NOMO-1 treated with DMSO at 0.1 percent for 48 hours (cell line): ENCODE results near the gene C3orf52.

ENCODE experiments used
- DNase-seq: peaks from one replicate; lab custom pipeline; 2025; ENCODE audit not compliant: unreplicated experiment; lab: John Stamatoyannopoulos, UW

The C3orf52 gene

DNA sequence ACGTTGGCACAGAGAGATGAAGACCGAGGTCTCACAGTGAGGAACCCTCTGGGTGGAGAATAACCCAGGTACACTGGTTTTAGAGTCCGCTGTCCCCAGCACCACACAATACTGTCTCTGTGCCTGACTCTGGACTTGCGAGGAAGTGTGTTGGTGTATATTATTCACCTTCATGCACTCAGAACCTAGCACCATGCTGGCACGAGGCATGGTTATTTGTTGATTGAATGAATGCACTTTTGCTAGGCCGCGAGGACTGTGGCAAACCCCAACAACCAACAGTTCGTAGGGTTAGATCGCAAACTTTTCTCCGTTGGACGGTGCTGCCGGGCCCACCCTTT, 484 bp upstream of the C3orf52 start:
- no peak for DNase-seq

DNA sequence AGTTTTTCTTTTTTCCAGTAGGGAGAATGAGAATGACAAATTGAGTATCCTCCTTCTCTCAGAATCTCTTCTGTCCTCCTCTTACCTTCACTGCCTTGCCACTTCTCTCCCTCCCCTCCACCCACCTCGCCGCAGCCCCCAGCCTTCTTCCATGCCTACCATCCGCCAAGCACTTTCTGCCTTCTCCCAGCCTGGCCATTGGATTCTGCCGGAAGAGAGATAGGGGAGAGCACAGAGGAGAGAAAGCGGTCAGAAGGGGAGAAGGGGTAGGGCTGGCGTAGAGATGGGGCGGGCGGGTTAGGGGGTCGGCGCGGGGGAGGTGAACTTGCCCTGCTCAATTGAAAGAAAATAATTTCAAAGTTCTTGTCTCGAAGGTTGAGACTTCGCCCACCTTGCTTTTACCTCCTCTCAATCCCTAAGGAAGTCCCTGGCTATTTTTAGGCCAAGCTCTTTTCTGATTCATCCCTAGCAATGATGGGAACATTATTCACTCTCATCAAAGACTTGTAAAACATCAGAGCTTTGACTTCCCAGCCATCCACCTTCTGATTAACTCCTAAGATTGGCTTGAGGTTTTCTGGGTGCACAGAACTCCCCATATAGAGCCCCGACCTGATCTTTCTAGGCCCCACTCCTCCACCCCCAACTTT, 811 bp downstream of the C3orf52 start:
- DNase-seq: no peak

DNA sequence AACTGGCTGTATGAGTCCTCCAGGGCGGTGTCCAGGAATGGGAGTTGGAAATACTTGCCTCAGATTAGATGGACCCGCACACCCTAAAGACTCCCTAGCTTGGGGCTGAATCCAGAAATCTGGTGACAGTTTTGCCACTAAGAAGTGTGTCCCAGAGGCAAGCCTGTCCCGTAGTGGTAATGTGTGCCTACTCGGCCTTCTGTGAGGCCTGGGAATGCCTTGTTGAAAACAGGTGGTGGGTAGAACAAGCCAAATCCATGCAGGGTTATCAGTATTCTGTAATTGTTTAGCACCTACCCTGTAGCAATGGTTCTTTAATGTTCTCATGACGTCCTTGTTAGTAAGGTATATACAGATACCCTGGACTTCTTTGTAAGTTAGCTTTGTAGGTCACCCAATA, 1.6 kb downstream of the C3orf52 start:
- no peak for DNase-seq

DNA sequence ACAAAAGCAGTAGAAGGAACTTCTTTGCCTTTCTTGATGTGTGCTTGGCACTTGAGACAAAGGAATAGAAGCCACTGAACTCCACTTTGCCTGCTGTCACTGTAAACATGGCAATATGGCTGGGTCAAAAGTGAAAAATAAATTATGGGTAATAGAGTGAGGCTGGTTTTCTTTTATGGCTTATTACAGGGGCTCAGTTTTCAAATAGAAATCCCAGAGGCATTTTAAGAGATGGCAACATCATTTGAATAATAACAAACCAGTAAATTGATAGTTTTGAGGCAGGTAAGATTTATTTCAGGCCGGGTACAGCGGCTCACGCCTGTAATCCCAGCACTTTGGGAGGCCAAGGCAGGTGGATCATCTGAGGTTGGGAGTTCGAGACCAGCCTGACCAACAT, 2.8 kb downstream of the C3orf52 start:
- DNase-seq: no peak

DNA sequence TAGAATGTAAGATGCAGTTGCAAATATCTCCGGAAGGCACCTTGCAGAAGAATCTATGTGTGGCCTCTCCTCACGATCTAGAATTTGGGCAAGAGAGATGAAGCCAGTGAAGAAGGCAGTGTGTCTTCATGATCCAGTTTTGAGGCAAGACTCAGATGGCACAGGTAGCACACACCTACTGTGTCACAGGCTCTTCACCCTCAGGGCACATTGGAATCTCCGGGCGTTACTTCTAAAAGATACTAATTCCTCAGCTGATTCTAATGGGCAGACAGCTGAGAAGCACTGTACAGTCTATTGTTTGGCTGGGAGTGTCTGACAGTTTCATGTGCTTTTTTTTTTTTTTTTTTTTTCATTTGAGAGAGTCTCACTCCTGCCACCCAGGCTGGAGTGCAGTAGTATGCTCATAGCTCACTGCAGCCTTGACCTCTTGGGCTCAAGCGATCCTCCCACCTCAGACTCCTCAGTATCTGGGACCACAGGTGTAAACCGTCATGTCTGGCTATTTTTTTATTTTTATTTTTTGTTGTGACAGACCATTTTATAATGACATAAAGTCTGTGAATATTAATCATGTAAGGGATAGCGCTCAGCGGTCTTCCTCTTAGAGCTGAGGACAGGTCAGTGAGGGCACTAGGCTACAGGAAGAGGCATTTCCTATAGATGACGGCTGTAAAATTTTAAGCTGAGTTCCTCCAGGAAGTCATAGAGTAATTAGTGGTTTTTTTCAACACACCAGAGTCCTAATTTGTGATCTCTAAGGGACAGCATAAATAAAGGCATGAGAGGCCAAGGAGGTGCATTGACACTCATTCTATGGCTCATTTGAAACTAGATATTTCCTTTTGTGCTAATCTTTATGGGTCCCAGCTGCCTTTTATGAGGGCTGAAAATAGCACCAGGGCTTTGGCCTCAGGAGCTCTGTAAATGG, 4.0 kb downstream of the C3orf52 start:
- DNase-seq: peak; percentile 95

DNA sequence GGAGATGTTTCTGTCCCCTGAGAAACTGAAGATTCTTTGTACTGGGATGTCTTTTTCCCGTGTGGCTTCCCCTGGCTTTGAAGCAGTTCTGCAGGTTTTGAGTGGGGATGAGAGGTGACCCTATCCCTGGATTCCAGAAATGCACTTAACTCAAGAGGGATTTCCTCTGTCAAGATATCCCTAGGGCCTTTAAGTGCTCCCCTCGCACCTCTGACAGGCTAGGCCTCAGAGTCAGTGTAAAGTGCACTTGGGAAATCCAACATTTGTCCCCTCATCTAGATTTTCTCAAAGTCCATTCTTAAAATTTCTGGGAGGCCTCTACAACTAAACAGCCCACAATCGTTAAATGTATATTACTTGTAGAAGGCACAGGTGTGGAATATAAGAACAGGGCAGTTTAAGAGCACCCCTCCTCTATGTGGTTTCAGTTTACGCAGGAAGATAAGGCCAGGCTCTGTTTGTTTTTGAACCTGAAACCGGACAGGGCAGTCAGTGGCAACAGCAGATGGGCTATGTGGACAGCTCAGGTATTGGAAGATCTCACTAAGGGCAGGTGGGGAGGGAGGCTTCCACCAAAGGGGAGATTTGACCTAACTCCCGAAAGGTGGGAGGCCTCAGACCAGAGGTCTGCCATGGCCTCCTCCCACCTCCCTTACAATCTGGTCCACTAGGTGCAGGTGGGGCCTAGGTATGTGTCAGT, 4.8 kb downstream of the C3orf52 start:
- no peak for DNase-seq

DNA sequence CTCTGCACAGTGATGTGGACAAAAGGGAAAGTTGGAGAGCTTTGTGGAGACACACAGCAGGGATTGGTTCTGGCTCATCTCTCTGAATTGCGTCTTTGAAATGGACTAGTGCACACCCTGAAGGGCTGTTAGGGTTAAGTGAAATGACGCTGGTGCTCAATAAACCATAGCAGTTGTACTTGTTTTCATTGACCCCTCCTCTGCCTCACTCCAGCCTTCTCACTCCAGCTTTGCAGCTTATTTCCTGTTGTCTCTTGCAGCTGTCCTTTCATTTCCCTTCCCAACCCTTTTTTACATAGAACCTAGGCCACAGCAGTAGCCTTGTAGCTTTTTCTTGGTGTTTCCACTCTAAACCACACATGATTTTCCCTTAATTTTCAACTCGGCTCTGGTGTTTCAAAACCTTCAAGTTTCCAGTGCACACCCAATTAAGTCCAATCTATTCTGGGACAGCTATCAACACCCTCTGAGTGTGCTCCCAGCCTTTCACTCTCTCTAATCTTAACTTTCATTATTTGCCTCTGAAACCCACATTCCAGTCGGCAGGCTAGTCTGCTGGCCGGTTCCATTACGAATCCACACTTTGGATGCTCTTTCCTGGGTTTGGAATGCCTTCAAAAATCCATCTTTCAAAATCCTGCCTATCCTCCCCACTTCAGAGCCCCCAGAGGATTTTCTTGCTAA, 6.4 kb downstream of the C3orf52 start:
- peak; percentile 16 for DNase-seq

DNA sequence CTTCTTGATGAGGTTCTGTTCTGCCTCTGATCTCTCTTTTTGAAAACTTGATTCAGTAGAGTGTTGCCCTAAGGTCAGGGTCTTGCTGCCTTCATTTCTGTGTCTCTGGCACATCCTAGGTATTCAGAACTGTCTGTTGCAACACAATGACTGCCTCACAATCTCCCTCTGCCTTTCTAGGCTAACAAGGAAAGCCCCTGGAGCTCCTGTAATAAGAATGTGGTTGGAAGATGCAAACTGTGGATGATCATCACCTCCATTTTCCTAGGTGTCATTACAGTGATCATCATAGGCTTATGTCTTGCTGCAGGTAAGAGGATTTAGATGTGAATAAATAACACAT, 7.0 kb downstream of the C3orf52 start:
- DNase-seq: no peak

DNA sequence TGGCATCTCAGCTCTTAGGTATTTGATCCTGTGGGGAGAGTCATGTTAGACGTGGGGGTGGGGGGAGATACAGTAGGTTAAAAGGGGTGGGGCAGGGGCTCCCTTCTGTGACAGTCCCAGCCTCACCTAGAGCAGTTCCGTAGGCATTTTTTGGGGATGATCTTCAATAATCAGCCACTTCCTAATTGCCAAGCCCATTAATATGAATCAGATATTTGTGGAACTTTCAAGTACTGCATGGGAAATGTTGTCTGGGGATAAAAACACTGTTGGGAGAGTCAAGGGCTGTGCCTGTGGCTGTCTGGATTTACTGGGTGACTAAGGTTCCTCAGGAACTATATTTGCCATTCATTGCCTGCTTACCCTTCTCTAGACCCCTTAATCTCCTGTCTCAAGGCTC, 9.5 kb downstream of the C3orf52 start:
- no peak for DNase-seq

DNA sequence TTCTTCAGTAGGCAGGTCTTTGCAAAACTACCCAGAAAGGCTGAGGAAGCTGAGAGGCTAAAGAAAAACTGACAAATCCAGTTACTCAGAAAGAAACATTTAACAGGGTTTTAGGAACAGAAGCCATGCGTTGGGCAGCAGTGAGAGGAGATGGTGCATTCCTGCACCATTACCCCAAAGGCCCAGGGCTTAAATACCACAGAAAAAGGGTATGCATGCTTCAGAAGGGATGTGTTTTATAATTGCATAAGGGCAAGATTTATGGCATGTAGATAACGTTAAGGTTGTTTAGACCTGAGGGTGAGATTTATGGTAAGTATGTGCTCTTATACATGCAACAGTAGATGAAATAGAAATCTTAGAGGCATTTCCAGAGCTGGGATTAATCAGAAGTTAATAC, 10.0 kb downstream of the C3orf52 start:
- DNase-seq: no peak

DNA sequence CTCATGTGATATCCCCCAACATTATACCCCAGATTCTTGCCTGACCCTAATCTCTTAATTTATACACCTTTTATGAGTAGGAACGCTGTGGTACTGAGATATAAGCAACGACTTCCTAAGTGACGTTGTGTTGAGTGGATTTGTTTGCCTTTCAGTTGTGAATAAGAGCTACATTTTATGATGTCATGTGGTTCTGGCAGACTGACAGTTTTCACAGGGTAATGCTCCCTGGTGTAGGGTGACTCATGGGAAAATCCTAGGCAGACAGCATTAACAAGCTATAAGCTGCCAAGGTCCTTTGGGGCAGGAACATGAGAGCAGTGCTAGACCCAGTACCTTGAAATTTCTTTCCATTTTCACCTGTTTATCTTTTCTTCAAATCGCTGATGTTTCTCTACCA, 11.2 kb downstream of the C3orf52 start:
- no peak for DNase-seq

DNA sequence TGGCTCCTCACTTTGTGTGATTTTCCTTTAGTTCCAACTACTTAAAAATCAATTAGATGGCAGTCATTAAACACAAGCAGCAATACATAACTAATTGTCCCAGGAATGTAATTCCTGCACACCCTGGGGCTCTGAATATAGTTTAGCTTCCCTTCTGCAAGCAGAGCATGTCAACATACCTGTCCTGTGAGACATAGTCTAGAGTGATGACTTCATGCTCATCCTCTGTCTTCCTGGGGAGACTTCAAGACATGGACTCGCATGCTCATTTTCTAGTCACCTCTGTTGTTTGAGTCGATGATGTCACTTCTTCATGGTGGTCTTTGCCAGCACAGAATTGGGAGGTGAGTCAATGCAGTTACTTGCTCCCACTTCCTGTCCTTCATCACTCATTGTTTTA, 15.7 kb downstream of the C3orf52 start:
- DNase-seq: no peak

DNA sequence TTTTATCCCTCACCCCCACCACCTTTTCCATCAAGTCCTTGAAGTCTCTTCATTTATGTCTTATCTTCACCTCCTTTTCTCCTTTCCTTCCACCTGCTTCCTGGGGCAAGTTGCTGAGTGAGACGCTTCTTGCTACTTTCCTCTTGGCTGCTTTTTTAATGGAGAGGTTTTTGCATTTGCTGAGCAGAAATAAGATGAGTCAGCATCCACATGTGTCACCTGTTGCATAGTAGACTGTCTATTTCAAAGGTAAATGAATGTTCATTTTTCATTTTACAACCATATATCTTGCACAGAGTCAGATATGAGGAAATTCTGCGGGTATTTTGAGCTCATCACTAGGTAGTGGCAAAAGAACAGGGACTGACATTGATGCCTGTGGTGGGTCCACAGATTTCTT, 18.6 kb downstream of the C3orf52 start:
- no peak for DNase-seq

DNA sequence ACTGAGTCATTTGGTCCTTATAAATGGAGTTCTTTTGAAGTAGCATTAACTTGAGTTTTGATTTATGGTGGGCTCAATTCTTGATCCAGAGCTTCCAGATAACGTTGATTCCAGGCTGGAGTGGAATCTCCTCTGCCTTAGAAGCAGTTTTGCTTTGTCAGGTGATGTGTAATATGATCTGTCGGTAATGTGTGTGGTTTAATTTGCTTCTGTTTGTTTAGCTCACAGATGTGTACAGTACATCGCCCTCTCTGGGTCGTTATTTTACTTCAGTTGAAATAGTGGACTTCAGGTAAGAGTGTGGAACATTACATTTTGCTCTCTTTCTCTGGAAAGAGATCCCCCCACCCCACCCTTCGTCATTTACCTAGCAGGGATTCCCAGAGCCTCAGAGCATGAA, 23.1 kb downstream of the C3orf52 start:
- no peak for DNase-seq

DNA sequence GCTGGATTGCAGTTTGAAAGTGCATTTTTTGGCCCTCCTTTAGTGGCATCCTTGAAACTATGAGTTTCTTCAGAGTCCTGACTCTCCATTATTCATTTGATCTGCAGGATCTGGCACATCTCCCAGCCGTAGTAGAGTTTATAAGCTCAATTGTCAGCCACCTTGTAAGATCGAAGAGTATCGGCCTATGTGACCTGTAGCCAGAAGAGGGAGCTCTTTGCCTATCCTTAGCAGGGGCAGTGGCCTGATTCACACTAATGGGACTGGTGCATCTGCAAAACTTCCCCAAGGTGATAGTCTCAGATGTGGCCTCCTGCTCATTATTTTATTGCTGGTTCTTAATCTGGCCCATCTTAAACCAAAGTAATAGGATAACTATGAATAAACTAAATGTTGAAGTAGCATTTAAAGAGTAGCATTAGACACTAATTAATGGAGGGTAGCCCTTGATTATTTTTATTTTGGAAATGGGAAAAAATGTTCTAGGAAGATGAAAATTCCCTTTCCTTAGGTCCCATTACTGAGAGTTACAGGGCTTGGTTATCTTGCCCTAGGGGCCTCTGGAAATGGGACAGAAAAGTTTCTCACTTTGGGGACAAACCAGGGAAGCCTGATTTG, 25.7 kb downstream of the C3orf52 start:
- DNase-seq: peak; percentile 79

DNA sequence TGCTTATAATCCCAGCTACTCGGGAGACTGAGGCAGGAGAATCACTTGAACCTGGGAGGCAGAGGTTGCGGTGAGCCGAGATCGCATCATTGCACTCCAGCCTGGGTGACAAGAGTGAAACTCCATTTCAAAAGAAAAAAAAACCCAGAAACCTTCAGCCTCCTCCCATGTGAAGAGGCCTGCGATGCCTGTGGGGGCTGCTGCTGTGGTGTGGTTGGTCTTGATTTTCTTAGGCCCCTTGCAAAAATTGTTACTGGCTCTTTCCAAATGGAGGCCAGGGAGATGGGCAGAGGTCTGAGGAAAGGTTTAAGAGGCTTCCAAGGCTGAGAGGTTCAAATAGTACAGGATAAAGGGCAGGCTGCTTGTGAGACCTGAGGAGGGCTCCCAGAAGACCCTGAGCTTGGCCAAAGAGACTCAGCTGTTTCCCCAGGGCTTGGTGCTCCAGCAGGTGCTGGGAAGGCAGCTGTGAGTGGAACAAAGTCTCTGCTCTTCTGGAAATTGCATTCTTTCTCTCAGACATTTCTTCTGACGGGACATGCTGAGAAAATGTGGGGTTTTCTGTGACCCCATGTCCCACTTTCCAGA, 28.5 kb downstream of the C3orf52 start:
- DNase-seq: no peak

DNA sequence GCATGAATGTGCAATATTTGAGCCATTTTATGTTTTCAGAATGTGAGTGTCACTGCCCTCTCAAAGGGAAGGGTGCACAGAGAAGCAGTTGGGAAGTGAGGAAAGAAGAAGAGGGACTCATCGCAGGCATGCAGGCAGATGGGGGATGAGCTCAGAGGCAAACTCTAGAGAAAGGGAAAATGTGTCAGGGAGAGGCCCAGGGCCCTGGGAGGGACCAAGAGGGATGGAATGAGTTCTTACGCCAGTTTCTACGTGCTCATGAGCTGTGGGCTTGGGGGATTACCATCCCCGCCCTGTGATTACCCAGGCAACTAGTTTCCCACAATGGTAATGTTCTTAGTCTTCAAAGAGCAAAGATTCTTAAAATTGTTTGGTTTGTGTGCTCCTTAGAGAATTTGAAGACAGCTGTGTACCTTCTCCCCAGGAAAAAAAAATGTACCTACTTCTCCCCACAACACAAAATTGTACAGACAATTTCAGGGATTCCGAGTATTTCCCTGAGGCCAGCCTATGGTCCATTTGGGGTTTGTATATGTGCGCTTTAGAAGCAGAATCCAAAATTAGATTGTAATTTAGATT, 29.1 kb downstream of the C3orf52 start:
- DNase-seq: no peak

DNA sequence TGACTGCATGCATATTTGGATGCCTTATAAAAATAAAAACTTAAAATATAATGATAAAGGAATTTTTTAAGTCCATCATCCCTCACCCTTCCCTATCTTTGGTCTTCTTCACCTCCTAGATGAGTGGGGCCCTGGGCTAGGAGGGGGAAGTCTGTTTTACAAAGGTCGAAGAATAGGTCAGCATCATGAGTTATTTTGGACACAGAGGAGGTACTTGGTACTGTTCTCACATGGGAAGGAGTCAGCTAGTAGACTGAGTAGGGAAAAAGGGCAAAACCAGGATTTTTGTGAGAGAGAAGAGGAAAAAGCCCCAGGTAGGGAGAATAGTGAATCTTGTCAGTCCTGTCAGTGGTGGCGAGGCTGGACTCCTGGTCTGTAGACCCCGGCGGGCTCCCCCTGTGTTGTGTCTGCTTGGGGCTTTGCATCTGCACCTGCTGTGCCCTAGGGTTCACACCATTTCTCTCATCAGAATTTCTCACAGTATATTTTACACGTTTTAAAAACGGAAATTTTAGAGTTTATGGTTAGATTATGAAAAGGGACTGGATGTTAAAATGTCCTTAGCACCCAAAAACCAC, 29.7 kb downstream of the C3orf52 start:
- no peak for DNase-seq

DNA sequence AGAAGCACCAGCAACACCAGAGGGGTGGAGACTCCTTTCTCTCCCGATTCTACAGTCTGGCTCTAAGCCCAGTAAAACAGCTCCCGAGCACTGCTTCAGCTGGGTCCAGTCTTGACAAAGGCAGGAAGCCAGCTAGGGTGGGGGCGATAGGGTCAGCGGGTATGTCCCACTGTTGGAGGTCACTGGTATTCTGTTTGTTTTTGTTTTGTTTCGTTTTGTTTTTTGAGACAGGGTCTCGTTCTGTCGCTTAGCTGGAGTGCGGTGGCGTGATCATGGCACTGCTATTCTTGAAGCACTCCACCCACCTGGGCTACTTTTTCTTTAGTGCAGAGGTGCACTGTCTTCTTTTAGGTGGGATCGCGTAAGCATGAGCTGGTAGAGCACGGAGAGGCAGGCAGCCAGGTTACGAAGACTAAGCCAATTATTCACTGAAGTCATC, 30.6 kb downstream of the C3orf52 start:
- no peak for DNase-seq

DNA sequence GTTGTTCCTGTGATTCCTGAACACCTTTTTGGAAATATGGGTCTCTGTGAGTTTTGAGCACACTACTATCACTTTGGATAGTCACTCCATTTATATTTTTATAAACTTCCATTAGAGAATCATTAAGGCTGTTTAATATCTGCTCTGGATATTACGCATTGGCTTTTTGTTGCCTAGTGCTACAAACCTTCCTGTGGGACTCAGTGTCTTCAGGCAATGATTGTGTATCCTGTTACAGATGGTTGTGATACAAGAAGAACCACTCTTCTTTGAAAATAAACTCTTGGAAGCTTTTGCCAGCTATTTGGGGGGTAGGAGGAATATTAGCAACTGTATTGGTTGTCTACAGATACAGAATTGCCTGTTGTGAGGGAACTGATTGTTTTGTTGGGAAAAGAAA, 31.2 kb downstream of the C3orf52 start:
- DNase-seq: no peak
